ENCODE results near the gene CDC20.

The CDC20 gene

GRCh38 chr1:43352351-43352705 lies 6.5 kb upstream of the CDC20 start:
- no peak for DNase-seq (ENCODE audit: extremely low spot score)
- POLR2A ChIA-PET: interaction anchor here (1.1 kb wide), 1 partner anchor 298 kb away, joined by 3 read pairs; the partner anchor contains the start of gene KDM4A
- TF ChIP-seq LEF1 (IDR thresholded peaks at IDR 0.05; ENCODE audit: borderline replicate concordance) (no peak), ELF4 (IDR thresholded peaks at IDR 0.05) (no peak), FOXM1 (IDR thresholded peaks at IDR 0.05; ENCODE audit: borderline replicate concordance) (no peak), FOXK2 (IDR thresholded peaks at IDR 0.05) (no peak), L3MBTL2 (conservative IDR thresholded peaks at IDR 0.05) (no peak), ARNT (IDR thresholded peaks at IDR 0.05) (no peak), BHLHE40 (IDR thresholded peaks at IDR 0.05; ENCODE audit: borderline replicate concordance) (no peak), TARDBP (IDR thresholded peaks at IDR 0.05) (no peak), CTBP1 (IDR thresholded peaks at IDR 0.05; ENCODE audit: borderline replicate concordance) (no peak), SP1 (IDR thresholded peaks at IDR 0.05) (no peak), HDGF (IDR thresholded peaks at IDR 0.05; ENCODE audit: borderline replicate concordance) (no peak), ZNF384 (IDR thresholded peaks at IDR 0.05) (no peak), FOXA1 (IDR thresholded peaks at IDR 0.05) (no peak), NFRKB (IDR thresholded peaks at IDR 0.05) (no peak), SUZ12 (IDR thresholded peaks at IDR 0.05) (no peak)
- TF ChIP-seq, protein P1, sequence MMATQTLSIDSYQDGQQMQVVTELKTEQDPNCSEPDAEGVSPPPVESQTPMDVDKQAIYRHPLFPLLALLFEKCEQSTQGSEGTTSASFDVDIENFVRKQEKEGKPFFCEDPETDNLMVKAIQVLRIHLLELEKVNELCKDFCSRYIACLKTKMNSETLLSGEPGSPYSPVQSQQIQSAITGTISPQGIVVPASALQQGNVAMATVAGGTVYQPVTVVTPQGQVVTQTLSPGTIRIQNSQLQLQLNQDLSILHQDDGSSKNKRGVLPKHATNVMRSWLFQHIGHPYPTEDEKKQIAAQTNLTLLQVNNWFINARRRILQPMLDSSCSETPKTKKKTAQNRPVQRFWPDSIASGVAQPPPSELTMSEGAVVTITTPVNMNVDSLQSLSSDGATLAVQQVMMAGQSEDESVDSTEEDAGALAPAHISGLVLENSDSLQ (IDR thresholded peaks at IDR 0.05): no peak
- CTCF ChIA-PET: no interaction called here

GRCh38 chr1:43352881-43353280 lies 5.9 kb upstream of the CDC20 start:
- POLR2A ChIA-PET: interaction anchor here (1.1 kb wide), 1 partner anchor 297 kb away, joined by 3 read pairs; the partner anchor contains the start of gene KDM4A
- TF ChIP-seq SUZ12 (IDR thresholded peaks at IDR 0.05) (no peak), TARDBP (IDR thresholded peaks at IDR 0.05) (no peak), BHLHE40 (IDR thresholded peaks at IDR 0.05; ENCODE audit: borderline replicate concordance) (no peak), ZNF384 (IDR thresholded peaks at IDR 0.05) (no peak), FOXA1 (IDR thresholded peaks at IDR 0.05) (no peak), ELF4 (IDR thresholded peaks at IDR 0.05) (no peak), FOXK2 (IDR thresholded peaks at IDR 0.05) (no peak), NFRKB (IDR thresholded peaks at IDR 0.05) (no peak), L3MBTL2 (conservative IDR thresholded peaks at IDR 0.05) (no peak), HDGF (IDR thresholded peaks at IDR 0.05; ENCODE audit: borderline replicate concordance) (no peak), ARNT (IDR thresholded peaks at IDR 0.05) (no peak), SP1 (IDR thresholded peaks at IDR 0.05) (no peak), FOXM1 (IDR thresholded peaks at IDR 0.05; ENCODE audit: borderline replicate concordance) (no peak), LEF1 (IDR thresholded peaks at IDR 0.05; ENCODE audit: borderline replicate concordance) (no peak), CTBP1 (IDR thresholded peaks at IDR 0.05; ENCODE audit: borderline replicate concordance) (no peak)
- TF ChIP-seq, protein P1 (IDR thresholded peaks at IDR 0.05): no peak
- CTCF ChIA-PET: no interaction called here
- DNase-seq (ENCODE audit: extremely low spot score): no peak

- TF ChIP-seq NFRKB (IDR thresholded peaks at IDR 0.05) (no peak), BHLHE40 (IDR thresholded peaks at IDR 0.05; ENCODE audit: borderline replicate concordance) (no peak)
- ChIA-PET CTCF (no interaction called here), POLR2A (interaction anchor here (1.0 kb wide), 1 partner anchor 14 kb away, joined by 3 read pairs; no protein-coding TSS in a partner anchor)
- DNase-seq (ENCODE audit: extremely low spot score): no peak
These were observed 4.3 kb upstream of the CDC20 start for GRCh38 chr1:43354471-43354870.

DNA sequence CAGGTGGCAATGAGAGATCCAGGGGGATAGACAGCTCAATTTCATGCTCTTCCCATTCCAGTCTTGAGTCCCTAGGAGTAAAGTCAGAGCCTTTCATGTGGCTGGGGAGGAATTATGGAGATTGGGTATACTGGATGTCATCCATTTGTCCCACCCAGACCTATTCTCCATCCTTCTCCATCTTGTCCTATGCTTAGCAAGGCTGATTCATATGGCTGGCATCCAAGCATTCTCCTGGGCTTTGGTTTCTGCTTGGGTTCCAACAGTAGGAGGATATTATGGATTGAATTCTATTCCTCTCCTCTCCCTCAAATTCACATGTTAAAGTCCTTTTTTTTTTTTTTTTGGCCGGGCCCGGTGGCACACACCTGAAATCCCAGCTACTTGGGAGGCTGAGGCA lies 3.8 kb upstream of the CDC20 start:
- POLR2A ChIA-PET: no interaction called here
- CTCF ChIA-PET: no interaction called here
- DNase-seq (ENCODE audit: extremely low spot score): no peak
- no peak for TF ChIP-seq SUZ12 (IDR thresholded peaks at IDR 0.05)
- no peak for TF ChIP-seq L3MBTL2 (conservative IDR thresholded peaks at IDR 0.05)
- no peak for TF ChIP-seq NFRKB (IDR thresholded peaks at IDR 0.05)
- TF ChIP-seq ZNF384 (IDR thresholded peaks at IDR 0.05): no peak
- TF ChIP-seq HDGF (IDR thresholded peaks at IDR 0.05; ENCODE audit: borderline replicate concordance): no peak
- TF ChIP-seq FOXK2 (IDR thresholded peaks at IDR 0.05): no peak
- TF ChIP-seq BHLHE40 (IDR thresholded peaks at IDR 0.05; ENCODE audit: borderline replicate concordance): no peak
- no peak for TF ChIP-seq SP1 (IDR thresholded peaks at IDR 0.05)
- TF ChIP-seq ARNT (IDR thresholded peaks at IDR 0.05): no peak
- TF ChIP-seq, protein P1 (IDR thresholded peaks at IDR 0.05): no peak
- TF ChIP-seq FOXM1 (IDR thresholded peaks at IDR 0.05; ENCODE audit: borderline replicate concordance): no peak
- TF ChIP-seq FOXA1 (IDR thresholded peaks at IDR 0.05): no peak
- no peak for TF ChIP-seq ELF4 (IDR thresholded peaks at IDR 0.05)
- no peak for TF ChIP-seq LEF1 (IDR thresholded peaks at IDR 0.05; ENCODE audit: borderline replicate concordance)
- no peak for TF ChIP-seq TARDBP (IDR thresholded peaks at IDR 0.05)
- no peak for TF ChIP-seq CTBP1 (IDR thresholded peaks at IDR 0.05; ENCODE audit: borderline replicate concordance)

DNA sequence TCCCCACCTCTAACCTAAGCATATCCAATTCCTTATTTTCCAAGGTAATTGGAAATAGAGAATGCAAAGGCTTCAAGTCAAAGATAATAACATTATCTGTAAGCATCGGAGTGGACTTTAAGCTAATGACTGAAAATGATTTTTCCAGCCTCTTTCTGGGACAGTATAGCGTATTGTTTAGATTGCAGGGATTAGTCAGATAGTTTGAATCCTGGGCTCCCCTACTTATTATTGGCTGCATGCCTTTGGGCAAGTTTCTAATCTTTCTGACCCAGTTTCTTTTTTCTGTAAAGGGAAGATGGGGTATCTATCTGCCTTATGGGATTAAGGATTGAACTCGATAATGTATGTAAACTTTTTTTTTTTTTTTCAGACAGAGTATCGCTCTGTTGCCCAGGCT lies 1.5 kb upstream of the CDC20 start:
- no peak for TF ChIP-seq SUZ12 (IDR thresholded peaks at IDR 0.05)
- TF ChIP-seq FOXM1 (IDR thresholded peaks at IDR 0.05; ENCODE audit: borderline replicate concordance): no peak
- TF ChIP-seq, protein P1 (IDR thresholded peaks at IDR 0.05): no peak
- no peak for TF ChIP-seq L3MBTL2 (conservative IDR thresholded peaks at IDR 0.05)
- no peak for TF ChIP-seq ELF4 (IDR thresholded peaks at IDR 0.05)
- TF ChIP-seq TARDBP (IDR thresholded peaks at IDR 0.05): no peak
- no peak for TF ChIP-seq SP1 (IDR thresholded peaks at IDR 0.05)
- TF ChIP-seq FOXA1 (IDR thresholded peaks at IDR 0.05): no peak
- TF ChIP-seq FOXK2 (IDR thresholded peaks at IDR 0.05): no peak
- CTCF ChIA-PET: no interaction called here
- DNase-seq (ENCODE audit: extremely low spot score): no peak
- POLR2A ChIA-PET: interaction anchor here (2.1 to 3.0 kb wide), 3 partner anchors 8 to 32 kb away, joined by 25 to 41 read pairs (median 39); partner anchors contain the start of genes ELOVL1, MED8 and SZT2
